GM19372 (cell line): ENCODE results near the gene SLC5A5.
"Not testable (repeated sequence)": the region's sequence is repeated elsewhere in the genome, so short reads cannot be mapped to it uniquely, and the experiment has no call there.

Experiments
- ATAC-seq: cut with Tn5 transposase; IDR thresholded peaks from one replicate; pipeline ENCODE4 v1.9.1; 2021; ENCODE audit warnings: mild to moderate bottlenecking, low read depth, moderate library complexity; ENCODE audit not compliant: unreplicated experiment

The SLC5A5 gene

GRCh38 chr19:17869114-17869608 is 2.6 kb upstream of the SLC5A5 start:
- no peak for ATAC-seq

- no peak for ATAC-seq
Measured at GRCh38 chr19:17871032-17871877, 490 bp upstream of the SLC5A5 start.

- no peak for ATAC-seq
Measured at GRCh38 chr19:17872251-17873001, 681 bp downstream of the SLC5A5 start.

GRCh38 chr19:17873786-17874757 is 2.3 kb downstream of the SLC5A5 start:
- ATAC-seq = no peak

- ATAC-seq = no peak
Measured at GRCh38 chr19:17874758-17875135, 3.0 kb downstream of the SLC5A5 start.

GRCh38 chr19:17877696-17878095 is 6.0 kb downstream of the SLC5A5 start:
- ATAC-seq = no peak

GRCh38 chr19:17879466-17879865 is 7.7 kb downstream of the SLC5A5 start:
- ATAC-seq = no peak

GRCh38 chr19:17881701-17882100 is 10.0 kb downstream of the SLC5A5 start:
- ATAC-seq = no peak

- no peak for ATAC-seq
Measured at GRCh38 chr19:17883627-17884410, 12.1 kb downstream of the SLC5A5 start.

GRCh38 chr19:17886515-17886914 is 14.8 kb downstream of the SLC5A5 start:
- no peak for ATAC-seq

GRCh38 chr19:17887221-17887620 is 15.5 kb downstream of the SLC5A5 start:
- ATAC-seq = not testable (repeated sequence)

GRCh38 chr19:17888260-17888659 is 16.5 kb downstream of the SLC5A5 start:
- no peak for ATAC-seq

GRCh38 chr19:17889609-17890214 is 18.0 kb downstream of the SLC5A5 start:
- ATAC-seq = no peak

- no peak for ATAC-seq
Measured at GRCh38 chr19:17893766-17894165, 22.0 kb downstream of the SLC5A5 start.

- ATAC-seq = no peak
Measured at GRCh38 chr19:17902701-17903100, 31.0 kb downstream of the SLC5A5 start.

GRCh38 chr19:17908244-17908643 is 36.5 kb downstream of the SLC5A5 start:
- no peak for ATAC-seq

- no peak for ATAC-seq
Measured at GRCh38 chr19:17909003-17909732, 37.4 kb downstream of the SLC5A5 start.

GRCh38 chr19:17910791-17911360 is 39.1 kb downstream of the SLC5A5 start:
- no peak for ATAC-seq
